Measurements from ENCODE around the gene ACBD4. TPM values are rescaled to one million over a fixed set of nuclear protein-coding genes. Genes with fewer than 3 reads are reported as not detected.

ACBD4 gene
- total and polyA plus RNA-seq, 2 of the 13 experiments (the other 11 are each of a cell fraction or from before 2014, with no cell fraction given): 16.1 to 26.9 TPM

DNA sequence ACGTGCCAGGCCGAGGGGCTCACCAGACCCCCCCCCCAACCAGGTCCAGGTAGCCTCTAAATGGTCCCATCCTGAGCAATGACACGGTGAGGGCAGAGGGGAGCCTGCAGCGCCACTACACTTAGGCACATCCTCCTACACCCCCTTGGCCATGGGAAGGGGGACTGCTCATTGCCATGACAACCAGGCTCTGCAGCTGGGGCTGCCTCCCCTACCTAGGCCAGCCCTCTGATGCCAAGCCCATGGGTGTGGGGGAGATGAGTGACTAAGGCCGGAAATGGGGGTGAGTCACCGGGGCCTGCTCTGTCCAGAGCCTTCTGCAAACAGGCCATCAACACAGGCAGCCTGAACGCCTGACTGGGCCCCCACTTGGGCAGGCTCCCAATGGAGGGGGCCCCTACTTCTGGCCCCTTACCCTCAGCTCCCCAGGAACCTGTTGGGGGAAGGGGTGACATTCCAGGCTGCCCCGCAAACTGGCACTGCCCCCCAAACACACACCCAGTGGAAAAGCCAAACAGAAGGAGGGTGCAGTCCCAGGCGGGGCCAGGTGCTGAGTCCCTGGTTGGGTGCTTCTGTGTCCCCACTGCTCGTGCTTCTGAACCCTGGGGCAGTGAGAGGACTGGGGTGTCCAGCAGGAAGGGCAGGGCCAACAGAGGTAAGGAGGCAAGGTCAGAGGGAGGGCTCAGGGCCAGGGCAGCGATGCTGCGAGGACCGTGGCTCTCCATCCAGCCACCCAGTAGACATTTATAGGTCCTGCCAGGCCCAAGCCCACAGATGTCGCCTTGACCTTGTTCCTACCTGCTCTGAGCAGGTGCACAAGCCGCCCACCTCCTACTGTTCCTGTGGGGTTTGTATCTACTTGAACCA, 11.3 kb upstream of the ACBD4 start (continued):
- TF ChIP-seq, protein P1, sequence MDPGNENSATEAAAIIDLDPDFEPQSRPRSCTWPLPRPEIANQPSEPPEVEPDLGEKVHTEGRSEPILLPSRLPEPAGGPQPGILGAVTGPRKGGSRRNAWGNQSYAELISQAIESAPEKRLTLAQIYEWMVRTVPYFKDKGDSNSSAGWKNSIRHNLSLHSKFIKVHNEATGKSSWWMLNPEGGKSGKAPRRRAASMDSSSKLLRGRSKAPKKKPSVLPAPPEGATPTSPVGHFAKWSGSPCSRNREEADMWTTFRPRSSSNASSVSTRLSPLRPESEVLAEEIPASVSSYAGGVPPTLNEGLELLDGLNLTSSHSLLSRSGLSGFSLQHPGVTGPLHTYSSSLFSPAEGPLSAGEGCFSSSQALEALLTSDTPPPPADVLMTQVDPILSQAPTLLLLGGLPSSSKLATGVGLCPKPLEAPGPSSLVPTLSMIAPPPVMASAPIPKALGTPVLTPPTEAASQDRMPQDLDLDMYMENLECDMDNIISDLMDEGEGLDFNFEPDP (CRISPR knock-in tag; conservative IDR thresholded peaks at IDR 0.05): no peak
- TF ChIP-seq THAP11 (CRISPR knock-in tag; IDR thresholded peaks at IDR 0.05) (peak; percentile 67), SRSF9 (IDR thresholded peaks at IDR 0.05; ENCODE audit: borderline replicate concordance, insufficient read depth, low read depth, low read length, poor library complexity, severe bottlenecking) (no peak), KDM1A (CRISPR knock-in tag; IDR thresholded peaks at IDR 0.05) (no peak), RFX1 (IDR thresholded peaks at IDR 0.05) (peak; percentile 80), ZNF777 (CRISPR knock-in tag; IDR thresholded peaks at IDR 0.05) (no peak), ZNF331 (CRISPR knock-in tag; IDR thresholded peaks at IDR 0.05) (peak; percentile 37; the same call in 1 of the 2 replicates), EED (CRISPR knock-in tag; IDR thresholded peaks at IDR 0.05) (0 out of 2 replicates have a peak, but pooled peaks have one; percentile 0)
- TF ChIP-seq, protein P2, sequence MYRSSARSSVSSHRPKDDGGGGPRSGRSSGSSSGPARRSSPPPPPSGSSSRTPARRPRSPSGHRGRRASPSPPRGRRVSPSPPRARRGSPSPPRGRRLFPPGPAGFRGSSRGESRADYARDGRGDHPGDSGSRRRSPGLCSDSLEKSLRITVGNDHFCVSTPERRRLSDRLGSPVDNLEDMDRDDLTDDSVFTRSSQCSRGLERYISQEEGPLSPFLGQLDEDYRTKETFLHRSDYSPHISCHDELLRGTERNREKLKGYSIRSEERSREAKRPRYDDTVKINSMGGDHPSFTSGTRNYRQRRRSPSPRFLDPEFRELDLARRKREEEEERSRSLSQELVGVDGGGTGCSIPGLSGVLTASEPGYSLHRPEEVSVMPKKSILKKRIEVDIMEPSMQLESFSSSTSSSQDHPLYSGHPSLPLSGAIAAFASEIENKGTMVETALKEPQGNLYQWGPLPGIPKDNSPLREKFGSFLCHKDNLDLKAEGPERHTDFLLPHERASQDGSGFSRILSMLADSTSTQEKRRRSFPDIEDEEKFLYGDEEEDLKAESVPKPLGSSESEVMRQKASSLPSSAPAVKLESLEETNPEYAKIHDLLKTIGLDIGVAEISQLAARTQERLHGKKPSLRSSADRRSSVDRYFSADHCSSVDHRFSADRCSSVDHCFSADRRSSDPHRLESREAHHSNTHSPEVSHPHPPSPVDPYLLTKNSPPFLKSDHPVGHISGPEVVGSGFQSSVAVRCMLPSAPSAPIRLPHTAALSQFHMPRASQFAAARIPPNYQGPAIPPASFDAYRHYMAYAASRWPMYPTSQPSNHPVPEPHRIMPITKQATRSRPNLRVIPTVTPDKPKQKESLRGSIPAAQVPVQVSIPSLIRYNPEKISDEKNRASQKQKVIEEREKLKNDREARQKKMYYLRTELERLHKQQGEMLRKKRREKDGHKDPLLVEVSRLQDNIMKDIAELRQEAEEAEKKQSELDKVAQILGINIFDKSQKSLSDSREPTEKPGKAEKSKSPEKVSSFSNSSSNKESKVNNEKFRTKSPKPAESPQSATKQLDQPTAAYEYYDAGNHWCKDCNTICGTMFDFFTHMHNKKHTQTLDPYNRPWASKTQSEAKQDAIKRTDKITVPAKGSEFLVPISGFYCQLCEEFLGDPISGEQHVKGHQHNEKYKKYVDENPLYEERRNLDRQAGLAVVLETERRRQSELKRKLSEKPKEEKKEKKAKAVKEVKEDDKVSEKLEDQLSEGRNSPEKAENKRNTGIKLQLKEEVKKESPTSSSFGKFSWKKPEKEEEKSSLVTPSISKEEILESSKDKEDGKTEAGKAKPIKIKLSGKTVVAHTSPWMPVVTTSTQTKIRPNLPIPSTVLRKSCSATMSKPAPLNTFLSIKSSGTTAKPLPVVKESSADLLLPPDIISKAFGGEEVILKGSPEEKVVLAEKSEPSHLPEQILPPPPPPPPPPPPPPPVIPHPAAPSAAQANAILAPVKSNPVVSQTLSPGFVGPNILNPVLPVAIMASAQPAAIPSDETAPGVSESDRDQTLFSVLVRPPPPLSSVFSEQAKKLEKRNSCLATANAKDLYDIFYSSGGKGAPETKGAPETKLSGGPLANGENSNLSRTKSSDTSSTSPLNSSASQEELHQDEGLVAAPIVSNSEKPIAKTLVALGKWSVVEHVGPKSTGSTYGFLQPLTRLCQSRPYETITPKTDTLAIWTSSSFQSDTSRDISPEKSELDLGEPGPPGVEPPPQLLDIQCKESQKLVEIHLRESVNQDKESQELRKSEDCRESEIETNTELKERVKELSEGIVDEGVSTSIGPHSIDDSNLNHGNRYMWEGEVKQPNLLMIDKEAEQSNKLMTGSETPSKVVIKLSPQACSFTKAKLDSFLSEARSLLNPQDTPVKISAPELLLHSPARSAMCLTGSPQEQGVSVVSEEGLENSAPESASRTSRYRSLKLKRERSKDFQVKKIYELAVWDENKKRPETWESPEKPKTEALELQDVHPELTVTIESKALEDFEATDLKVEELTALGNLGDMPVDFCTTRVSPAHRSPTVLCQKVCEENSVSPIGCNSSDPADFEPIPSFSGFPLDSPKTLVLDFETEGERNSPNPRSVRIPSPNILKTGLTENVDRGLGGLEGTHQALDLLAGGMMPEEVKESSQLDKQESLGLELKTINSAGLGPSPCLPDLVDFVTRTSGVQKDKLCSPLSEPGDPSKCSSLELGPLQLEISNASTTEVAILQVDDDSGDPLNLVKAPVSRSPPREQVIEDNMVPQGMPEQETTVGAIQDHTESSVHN (CRISPR knock-in tag; IDR thresholded peaks at IDR 0.05): 0 out of 2 replicates have a peak, but pooled peaks have one; percentile 12
- TF ChIP-seq, protein P3, sequence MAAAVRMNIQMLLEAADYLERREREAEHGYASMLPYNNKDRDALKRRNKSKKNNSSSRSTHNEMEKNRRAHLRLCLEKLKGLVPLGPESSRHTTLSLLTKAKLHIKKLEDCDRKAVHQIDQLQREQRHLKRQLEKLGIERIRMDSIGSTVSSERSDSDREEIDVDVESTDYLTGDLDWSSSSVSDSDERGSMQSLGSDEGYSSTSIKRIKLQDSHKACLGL (CRISPR knock-in tag; IDR thresholded peaks at IDR 0.05): peak; percentile 68
- TF ChIP-seq, protein P4, sequence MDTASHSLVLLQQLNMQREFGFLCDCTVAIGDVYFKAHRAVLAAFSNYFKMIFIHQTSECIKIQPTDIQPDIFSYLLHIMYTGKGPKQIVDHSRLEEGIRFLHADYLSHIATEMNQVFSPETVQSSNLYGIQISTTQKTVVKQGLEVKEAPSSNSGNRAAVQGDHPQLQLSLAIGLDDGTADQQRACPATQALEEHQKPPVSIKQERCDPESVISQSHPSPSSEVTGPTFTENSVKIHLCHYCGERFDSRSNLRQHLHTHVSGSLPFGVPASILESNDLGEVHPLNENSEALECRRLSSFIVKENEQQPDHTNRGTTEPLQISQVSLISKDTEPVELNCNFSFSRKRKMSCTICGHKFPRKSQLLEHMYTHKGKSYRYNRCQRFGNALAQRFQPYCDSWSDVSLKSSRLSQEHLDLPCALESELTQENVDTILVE (CRISPR knock-in tag; IDR thresholded peaks at IDR 0.05): 0 out of 2 replicates have a peak, but pooled peaks have one; percentile 67
